Stimulated activated CD8-positive, alpha-beta memory T cell treated with anti-CD3 and anti-CD28 coated beads, Interleukin-4, amount 100 ng/mL, for 24 hours (primary cell): ENCODE data around the gene UBALD2.
"Not testable (repeated sequence)": the region's sequence is repeated elsewhere in the genome, so short reads cannot be mapped to it uniquely, and the experiment has no call there.

Source experiments
- DNase-seq: peaks from one replicate; pipeline ENCODE4 v3.0.0-alpha.2; 2020; ENCODE audit warnings: low read depth

The UBALD2 gene

GRCh38 chr17:76278268-76278908, 13.2 kb downstream of the UBALD2 start:
- DNase-seq, result no peak

- DNase-seq, result peak; percentile 81
Observed at GRCh38 chr17:76278952-76279741, 14.0 kb downstream of the UBALD2 start.

GRCh38 chr17:76279742-76280287, 14.7 kb downstream of the UBALD2 start:
- no peak for DNase-seq

- no peak for DNase-seq
Observed at GRCh38 chr17:76280650-76281049, 15.5 kb downstream of the UBALD2 start.

GRCh38 chr17:76281573-76282371, 16.6 kb downstream of the UBALD2 start:
- no peak for DNase-seq

GRCh38 chr17:76292567-76292966, 27.4 kb downstream of the UBALD2 start:
- no peak for DNase-seq

- no peak for DNase-seq
Observed at GRCh38 chr17:76293106-76293505, 28.0 kb downstream of the UBALD2 start.

GRCh38 chr17:76296186-76296585, 31.0 kb downstream of the UBALD2 start:
- DNase-seq, result no peak

GRCh38 chr17:76296889-76297288, 31.7 kb downstream of the UBALD2 start:
- no peak for DNase-seq

GRCh38 chr17:76297436-76297835, 32.3 kb downstream of the UBALD2 start:
- DNase-seq, result no peak

GRCh38 chr17:76304226-76305134, 39.3 kb downstream of the UBALD2 start:
- no peak for DNase-seq

GRCh38 chr17:76305135-76305454, 39.9 kb downstream of the UBALD2 start:
- not testable (repeated sequence) for DNase-seq

GRCh38 chr17:76307299-76307965, 42.3 kb downstream of the UBALD2 start:
- DNase-seq, result no peak

- no peak for DNase-seq
Observed at GRCh38 chr17:76307966-76308338, 42.8 kb downstream of the UBALD2 start, which contains the start of gene QRICH2. Gene QRICH2 (minus strand): TSS chr17:76308276. CDS start chr17:76307998, 278 bp downstream.

GRCh38 chr17:76309461-76309860, 44.3 kb downstream of the UBALD2 start:
- DNase-seq, result no peak

GRCh38 chr17:76312735-76313134, 47.6 kb downstream of the UBALD2 start:
- DNase-seq, result no peak

- no peak for DNase-seq
Observed at GRCh38 chr17:76314392-76315227, 49.5 kb downstream of the UBALD2 start.

- DNase-seq, result no peak
Observed at GRCh38 chr17:76317535-76317934, 52.4 kb downstream of the UBALD2 start.

- DNase-seq, result no peak
Observed at GRCh38 chr17:76318586-76318985, 53.4 kb downstream of the UBALD2 start.
